Mesenchymal stem cell (in vitro differentiated cells and primary cell): ENCODE results near the gene KRTAP9-2.

Experiments
- DNase-seq: peaks from one replicate; pipeline ENCODE4 v3.0.0-alpha.2; 2013
- H2AFZ ChIP-seq: one replicate; pipeline ENCODE4 v1.6.1; 2013; ENCODE audit warnings: low read depth, mild to moderate bottlenecking, control low read depth, inconsistent platforms, low read length, moderate library complexity
- H2AK5ac ChIP-seq: 2 replicates; pipeline ENCODE4 v1.6.1; 2013; ENCODE audit warnings: low read length, moderate library complexity, mild to moderate bottlenecking, inconsistent platforms; ENCODE audit not compliant: severe bottlenecking
- H2BK120ac ChIP-seq: one replicate; pipeline ENCODE4 v1.6.1; 2013; ENCODE audit warnings: low read depth, mild to moderate bottlenecking, inconsistent platforms, low read length, moderate library complexity
- H2BK12ac ChIP-seq, 2 experiments: one replicate each; pipeline ENCODE4 v1.6.1; 2013; ENCODE audit warnings: inconsistent platforms in 2 of 2, low read length in 2 of 2, mild to moderate bottlenecking in 2 of 2, moderate library complexity in 2 of 2, control low read depth in 1 of 2
- H2BK15ac ChIP-seq: one replicate; pipeline ENCODE4 v1.6.1; 2013; ENCODE audit warnings: mild to moderate bottlenecking, low read depth, inconsistent platforms; ENCODE audit not compliant: poor library complexity, severe bottlenecking
- H2BK5ac ChIP-seq: 2 replicates; pipeline ENCODE4 v1.6.1; 2013; ENCODE audit warnings: low read depth, mild to moderate bottlenecking, low read length, control low read depth, inconsistent platforms; ENCODE audit not compliant: poor library complexity, severe bottlenecking
- H3K14ac ChIP-seq, 2 experiments: one replicate each; pipeline ENCODE4 v1.6.1; 2013; ENCODE audit warnings: inconsistent platforms in 2 of 2, low read length in 2 of 2, control low read depth in 1 of 2, mild to moderate bottlenecking in 1 of 2, moderate library complexity in 1 of 2
- H3K18ac ChIP-seq, 2 experiments: one replicate each; pipeline ENCODE4 v1.6.1; 2013; ENCODE audit warnings: inconsistent platforms in 2 of 2, low read length in 2 of 2, control low read depth in 1 of 2, low read depth in 1 of 2, mild to moderate bottlenecking in 1 of 2
- H3K23ac ChIP-seq, 2 experiments: one replicate each; pipeline ENCODE4 v1.6.1; 2013; ENCODE audit warnings: inconsistent platforms in 2 of 2, low read length in 2 of 2, mild to moderate bottlenecking in 2 of 2, moderate library complexity in 2 of 2, control low read depth in 1 of 2
- H3K27ac ChIP-seq: 2 replicates; pipeline ENCODE4 v1.5.1; 2013; ENCODE audit warnings: mild to moderate bottlenecking, moderate library complexity, low read length, control low read depth, inconsistent platforms; ENCODE audit not compliant: poor library complexity, severe bottlenecking
- H3K27me3 ChIP-seq, 2 experiments: 2 replicates each; pipeline versions ENCODE4 v1.6.1 to v1.7.0; 2013; ENCODE audit warnings: low read length in 2 of 2, mild to moderate bottlenecking in 2 of 2, moderate library complexity in 2 of 2, control low read depth in 1 of 2, inconsistent platforms in 1 of 2; ENCODE audit not compliant: control insufficient read depth in 1 of 2, insufficient read depth in 1 of 2
- H3K36me3 ChIP-seq, 2 experiments: 2 replicates each; pipeline versions ENCODE4 v1.6.1 to v1.7.0; 2013; ENCODE audit warnings: low read length in 2 of 2, control low read depth in 1 of 2, inconsistent platforms in 1 of 2, low read depth in 1 of 2, mild to moderate bottlenecking in 1 of 2; ENCODE audit not compliant: insufficient read depth in 2 of 2, control insufficient read depth in 1 of 2
- H3K4ac ChIP-seq, 2 experiments: one replicate each; pipeline ENCODE4 v1.6.1; 2013; ENCODE audit warnings: inconsistent platforms in 2 of 2, low read length in 2 of 2, mild to moderate bottlenecking in 2 of 2, moderate library complexity in 2 of 2, control low read depth in 1 of 2, low read depth in 1 of 2
- H3K4me1 ChIP-seq: 2 replicates; pipeline ENCODE4 v1.6.1; 2013; ENCODE audit warnings: low read depth, low read length, control low read depth; ENCODE audit not compliant: control insufficient read depth, insufficient read depth
- H3K4me2 ChIP-seq: 2 replicates; pipeline ENCODE4 v1.6.1; 2013; ENCODE audit warnings: low read length, mild to moderate bottlenecking, inconsistent platforms; ENCODE audit not compliant: poor library complexity, severe bottlenecking
- H3K4me3 ChIP-seq, 2 experiments: 2 replicates each; pipeline versions ENCODE4 v1.5.1 to v1.7.0; 2013; ENCODE audit warnings: low read length in 2 of 2, mild to moderate bottlenecking in 2 of 2, control low read depth in 1 of 2, low read depth in 1 of 2; ENCODE audit not compliant: insufficient read depth in 1 of 2
- H3K79me1 ChIP-seq: replicated peaks from 2 replicates; pipeline ENCODE4 v1.6.1; 2013; ENCODE audit warnings: mild to moderate bottlenecking, control low read depth, low read length, inconsistent platforms; ENCODE audit not compliant: poor library complexity, severe bottlenecking
- H3K9ac ChIP-seq: 2 replicates; pipeline ENCODE4 v1.7.0; 2013; ENCODE audit warnings: mild to moderate bottlenecking, low read length, moderate library complexity
- H3K9me3 ChIP-seq: 2 replicates; pipeline ENCODE4 v1.7.0; 2013; ENCODE audit warnings: mild to moderate bottlenecking, low read length; ENCODE audit not compliant: control insufficient read depth
- H4K8ac ChIP-seq: one replicate; pipeline ENCODE4 v1.6.1; 2013; ENCODE audit warnings: inconsistent platforms, mild to moderate bottlenecking, low read length, moderate library complexity
- H4K91ac ChIP-seq: one replicate; pipeline ENCODE4 v1.6.1; 2013; ENCODE audit warnings: mild to moderate bottlenecking, low read length, inconsistent platforms
- WGBS: methylation state at CpG from one replicate; pipeline ENCODE4 v1.1.7; 2013; ENCODE audit warnings: mixed read lengths; 5-methylcytosine and 5-hydroxymethylcytosine counted together

KRTAP9-2 gene

GRCh38 chr17:41211845-41212466 lies 14.5 kb upstream of the KRTAP9-2 start:
- H3K4me1 ChIP-seq: peaks cover 7% of the 10 kb centered on the region
- no peaks in the 10 kb centered on the region for H3K79me1 ChIP-seq
- WGBS: 74% methylated on average over 1 of the region's 1 CpG
- no peak overlapping the region for H3K4me2 ChIP-seq
- H3K4me3 ChIP-seq: no peak overlapping the region
- no peak for DNase-seq
- H4K91ac ChIP-seq: no peak overlapping the region
- H4K8ac ChIP-seq: no peak overlapping the region
- H3K36me3 ChIP-seq: no peaks in the 10 kb centered on the region
- no peak overlapping the region for H2BK120ac ChIP-seq
- H2BK5ac ChIP-seq: no peak overlapping the region
- H3K27ac ChIP-seq: no peak overlapping the region
- no peak overlapping the region for H3K14ac ChIP-seq
- peaks cover 0 to 2% of the 10 kb centered on the region in 2 experiments for H3K27me3 ChIP-seq
- no peak overlapping the region for H3K4ac ChIP-seq
- H3K23ac ChIP-seq: no peak overlapping the region
- no peak overlapping the region for H3K9ac ChIP-seq
- H3K18ac ChIP-seq: no peak overlapping the region
- H2BK15ac ChIP-seq: no peak overlapping the region
- no peak overlapping the region for H2AK5ac ChIP-seq
- no peak overlapping the region for H2AFZ ChIP-seq
- no peak overlapping the region for H2BK12ac ChIP-seq
- no peaks in the 10 kb centered on the region for H3K9me3 ChIP-seq

- H2BK15ac ChIP-seq: no peak overlapping the region
- DNase-seq: no peak
- no peak overlapping the region for H2BK12ac ChIP-seq
- H3K9ac ChIP-seq: no peak overlapping the region
- no peak overlapping the region for H3K4me2 ChIP-seq
- H3K79me1 ChIP-seq: no peaks in the 10 kb centered on the region
- H3K23ac ChIP-seq: no peak overlapping the region
- no peak overlapping the region for H3K18ac ChIP-seq
- no peak overlapping the region for H2AK5ac ChIP-seq
- no peak overlapping the region for H3K4ac ChIP-seq
- H3K4me3 ChIP-seq: no peak overlapping the region
- H3K27ac ChIP-seq: no peak overlapping the region
- H3K14ac ChIP-seq: no peak overlapping the region
- H4K91ac ChIP-seq: no peak overlapping the region
- peaks cover 7% of the 10 kb centered on the region for H3K4me1 ChIP-seq
- no peaks in the 10 kb centered on the region for H3K36me3 ChIP-seq
- H2AFZ ChIP-seq: no peak overlapping the region
- H3K27me3 ChIP-seq: peaks cover 0 to 4% of the 10 kb centered on the region in 2 experiments
- H3K9me3 ChIP-seq: no peaks in the 10 kb centered on the region
- H2BK5ac ChIP-seq: no peak overlapping the region
- no peak overlapping the region for H2BK120ac ChIP-seq
- H4K8ac ChIP-seq: no peak overlapping the region
- 78% methylated on average over 7 of the region's 7 CpGs for WGBS
Observed at GRCh38 chr17:41212524-41213169, 13.8 kb upstream of the KRTAP9-2 start.

- Histone ChIP-seq H2AK5ac (no peak overlapping the region), H3K4ac (no peak overlapping the region), H2BK120ac (no peak overlapping the region), H3K27ac (no peak overlapping the region), H3K4me3 (no peak overlapping the region), H3K36me3 (no peaks in the 10 kb centered on the region), H3K23ac (no peak overlapping the region), H3K14ac (no peak overlapping the region), H3K9me3 (no peaks in the 10 kb centered on the region), H4K91ac (no peak overlapping the region), H3K27me3 (peaks cover 0 to 4% of the 10 kb centered on the region in 2 experiments), H2AFZ (no peak overlapping the region), H3K4me1 (peaks cover 7% of the 10 kb centered on the region), H3K79me1 (no peaks in the 10 kb centered on the region), H2BK12ac (no peak overlapping the region), H4K8ac (no peak overlapping the region), H3K9ac (no peak overlapping the region), H3K18ac (no peak overlapping the region), H2BK5ac (no peak overlapping the region), H3K4me2 (no peak overlapping the region), H2BK15ac (no peak overlapping the region)
- no peak for DNase-seq
- WGBS: no CpG with 5 or more reads among the region's 1 CpG
Observed at GRCh38 chr17:41215681-41216080, 10.8 kb upstream of the KRTAP9-2 start.

GRCh38 chr17:41223821-41224220 lies 2.6 kb upstream of the KRTAP9-2 start:
- H3K27me3 ChIP-seq: no peaks in the 10 kb centered on the region
- H3K36me3 ChIP-seq: no peaks in the 10 kb centered on the region
- no peak overlapping the region for H3K9ac ChIP-seq
- no peaks in the 10 kb centered on the region for H3K9me3 ChIP-seq
- H2BK120ac ChIP-seq: no peak overlapping the region
- H3K23ac ChIP-seq: no peak overlapping the region
- 60% methylated on average over 1 of the region's 2 CpGs for WGBS
- no peak overlapping the region for H2BK15ac ChIP-seq
- H2BK5ac ChIP-seq: no peak overlapping the region
- H3K79me1 ChIP-seq: no peaks in the 10 kb centered on the region
- no peak overlapping the region for H3K4me2 ChIP-seq
- no peak overlapping the region for H2BK12ac ChIP-seq
- no peak overlapping the region for H3K4me3 ChIP-seq
- no peak overlapping the region for H3K27ac ChIP-seq
- no peak overlapping the region for H2AFZ ChIP-seq
- no peak overlapping the region for H3K4ac ChIP-seq
- no peaks in the 10 kb centered on the region for H3K4me1 ChIP-seq
- H2AK5ac ChIP-seq: no peak overlapping the region
- no peak overlapping the region for H3K18ac ChIP-seq
- no peak overlapping the region for H4K91ac ChIP-seq
- no peak overlapping the region for H3K14ac ChIP-seq
- no peak for DNase-seq
- H4K8ac ChIP-seq: no peak overlapping the region
